ENCODE measurements around the gene LHFPL2.
A peak's percentile ranks its signal among the peaks of the same experiment; 100 is the strongest.

Gene LHFPL2

DNA sequence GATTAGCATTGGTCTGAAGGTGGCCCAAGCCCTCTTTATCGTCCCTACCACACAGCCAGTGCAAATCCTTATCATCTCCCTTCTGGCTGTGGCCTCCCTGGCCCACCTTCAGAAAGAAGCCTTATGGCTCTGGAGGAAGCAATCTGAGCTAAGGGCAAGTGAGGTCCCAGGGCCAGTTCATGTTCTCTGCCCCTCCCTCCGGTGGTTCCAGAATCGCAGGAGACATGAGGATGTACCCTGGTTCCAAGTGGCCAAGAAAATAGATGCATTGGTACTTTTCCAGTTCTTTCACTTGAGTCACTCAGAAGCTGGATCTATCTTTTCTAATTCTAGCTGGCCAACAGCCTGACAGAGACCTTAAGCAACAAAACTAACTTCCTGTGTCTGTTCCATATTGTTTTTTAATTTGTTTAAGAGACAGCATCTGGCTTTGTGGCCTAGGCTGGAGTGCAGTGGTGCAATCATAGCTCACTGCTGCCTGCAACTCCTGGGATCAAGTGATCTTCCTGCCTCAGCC, 60.7 kb downstream of the LHFPL2 start:
- no peak for DNase-seq (ENCODE audit: low spot score)
- no peak overlapping the region for H3K4me3 ChIP-seq
- peak overlapping the region in 1 of 2 donors; percentile 44 for H3K27ac ChIP-seq
- TF ChIP-seq CTCF (IDR thresholded peaks at IDR 0.05): no peak

DNA sequence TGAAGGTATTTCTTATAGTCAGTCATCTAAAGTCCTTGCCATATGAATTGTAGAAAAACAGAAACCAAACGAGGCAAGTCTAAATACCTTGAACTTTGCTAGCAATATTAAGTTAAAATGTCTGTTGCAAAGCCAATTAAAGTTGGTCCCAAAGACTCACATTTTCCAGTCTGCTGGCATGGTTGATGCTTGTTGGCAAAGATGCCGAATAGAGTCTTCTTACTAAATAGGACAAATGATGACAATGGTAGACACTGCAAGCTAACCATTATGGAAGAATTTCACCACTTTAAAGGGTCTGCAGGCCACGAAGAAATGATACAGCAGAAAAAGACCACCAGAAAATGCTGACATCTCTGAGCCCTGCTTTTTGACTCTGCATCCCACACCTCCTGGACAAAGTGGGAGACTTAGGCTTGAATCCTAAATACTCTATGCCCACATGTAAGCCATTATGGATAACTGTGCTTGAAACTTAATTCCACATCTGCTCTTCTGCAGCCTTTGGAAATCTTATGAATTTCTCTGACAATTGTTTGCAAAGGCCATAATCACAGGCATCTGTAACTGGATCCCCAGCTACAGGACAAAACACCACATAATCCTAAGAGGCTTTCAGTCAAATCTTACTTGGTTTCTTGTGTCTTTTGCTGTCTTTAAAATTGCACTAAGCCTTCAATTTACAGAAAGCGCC, 61.3 kb downstream of the LHFPL2 start:
- no peak for TF ChIP-seq CTCF (IDR thresholded peaks at IDR 0.05)
- no peak for DNase-seq (ENCODE audit: low spot score)
- peak overlapping the region in 1 of 2 donors; percentile 44 for H3K27ac ChIP-seq
- no peak overlapping the region for H3K4me3 ChIP-seq

GRCh38 chr5:78586251-78586650, 62.3 kb downstream of the LHFPL2 start:
- TF ChIP-seq CTCF (IDR thresholded peaks at IDR 0.05): no peak
- H3K27ac ChIP-seq: peak overlapping the region in 1 of 2 donors; percentile 9
- no peak for DNase-seq (ENCODE audit: low spot score)
- H3K4me3 ChIP-seq: no peak overlapping the region

DNA sequence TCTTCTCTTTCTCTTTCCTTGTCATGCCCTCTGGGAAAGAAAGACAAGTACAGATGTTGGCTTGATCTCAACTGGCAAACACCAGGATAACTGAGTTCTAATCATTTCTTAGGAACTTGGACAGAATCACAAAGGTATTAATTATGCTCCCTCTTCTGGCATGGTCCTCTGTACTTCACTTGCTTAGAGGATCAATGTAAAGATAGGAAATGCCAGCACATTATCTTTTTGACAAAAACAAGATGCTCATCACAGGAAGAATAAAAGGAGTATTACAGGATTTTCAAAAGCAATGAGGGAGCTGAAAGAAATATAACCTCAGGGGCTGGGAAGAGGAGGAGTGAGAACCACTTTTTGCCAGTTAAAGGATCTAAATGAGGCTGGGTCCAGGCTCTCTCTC, 70.6 kb downstream of the LHFPL2 start:
- H3K27ac ChIP-seq: peak overlapping the region in 1 of 2 donors; percentile 4
- TF ChIP-seq CTCF (IDR thresholded peaks at IDR 0.05): no peak
- no peak overlapping the region for H3K4me3 ChIP-seq
- DNase-seq (ENCODE audit: low spot score): no peak

DNA sequence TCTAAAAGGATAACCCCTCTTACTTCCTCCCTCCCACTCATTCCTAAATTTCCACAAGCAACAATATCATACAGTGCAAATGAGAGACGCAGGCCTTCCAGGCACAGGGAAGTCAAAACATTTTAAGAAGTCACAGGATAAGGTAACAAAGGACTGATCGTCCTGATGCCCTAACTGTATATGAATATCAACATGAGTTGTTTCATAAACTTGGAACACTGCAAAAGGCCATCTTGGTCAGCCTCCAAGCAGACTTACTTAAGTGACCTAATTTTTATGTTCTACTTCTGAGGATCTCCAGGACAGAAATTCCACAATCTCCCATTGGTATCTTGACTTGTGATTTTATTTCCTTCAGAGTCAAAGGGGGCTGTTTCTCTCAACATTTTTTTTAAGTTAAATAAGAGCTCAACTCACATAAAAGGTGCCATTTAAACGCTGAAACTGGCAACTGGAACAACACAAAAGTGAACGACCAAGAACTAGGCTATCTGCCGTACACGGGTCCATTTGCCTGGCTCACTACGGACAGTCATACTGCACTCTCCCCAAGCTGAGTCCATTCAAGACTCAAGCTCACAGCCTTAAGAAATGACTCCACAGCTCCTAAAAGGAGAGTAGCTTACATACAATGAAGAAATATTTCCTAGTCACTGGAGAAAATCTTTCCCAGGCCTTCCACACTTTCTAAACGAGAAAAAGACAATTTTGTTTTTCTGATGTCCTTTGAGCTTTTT, 71.3 kb downstream of the LHFPL2 start:
- Histone ChIP-seq H3K27ac (peak overlapping the region; percentile 14 to 43), H3K4me3 (peak overlapping the region; percentile 5)
- no peak for DNase-seq (ENCODE audit: low spot score)
- no peak for TF ChIP-seq CTCF (IDR thresholded peaks at IDR 0.05)

DNA sequence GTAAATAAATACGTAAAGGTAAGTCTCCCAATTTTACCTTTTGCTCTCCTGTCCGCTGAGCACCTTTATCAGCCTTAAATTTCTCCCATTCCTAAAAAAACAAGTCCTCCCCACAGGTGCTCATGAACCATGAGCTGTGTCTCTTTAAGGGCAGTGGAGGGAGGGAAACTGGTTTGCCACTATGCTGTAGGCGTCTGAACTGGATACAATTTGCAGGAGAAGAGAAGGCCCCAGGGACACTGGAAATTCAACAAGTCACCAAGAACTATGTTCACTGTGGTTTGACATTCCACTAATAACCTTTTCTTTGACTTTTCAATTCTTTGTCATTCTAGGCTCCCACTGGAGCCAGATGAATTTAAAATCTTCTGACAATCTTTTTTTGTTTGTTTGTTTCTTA, 72.2 kb downstream of the LHFPL2 start:
- no peak for TF ChIP-seq CTCF (IDR thresholded peaks at IDR 0.05)
- H3K27ac ChIP-seq: no peak overlapping the region
- no peak overlapping the region for H3K4me3 ChIP-seq
- DNase-seq (ENCODE audit: low spot score): no peak

All from coronary artery (tissue), 2 donors.